SU-DHL-6 (cell line): ENCODE results near the gene PRODH2.

ENCODE experiments used
- CTCF ChIP-seq: fragments of 200-600 bp; sonication (generic); IDR thresholded peaks from one replicate; pipeline ENCODE4 v1.5.1; 2017; ENCODE audit warnings: antibody characterized with exemption, mild to moderate bottlenecking, low read length, moderate library complexity; ENCODE audit not compliant: insufficient read depth, poor library complexity, severe bottlenecking
- EZH2phosphoT487 ChIP-seq: fragments of 200-600 bp; sonication (generic), shearing (Covaris generic); conservative IDR thresholded peaks from 2 replicates; pipeline ENCODE4 v1.6.1; 2018; ENCODE audit warnings: mild to moderate bottlenecking, antibody characterized with exemption, low read length, moderate library complexity, mixed read lengths

GRCh38 chr19:35858311-35858710 lies 45.7 kb upstream of the PRODH2 start:
- TF ChIP-seq CTCF (no peak), EZH2phosphoT487 (no peak)
